Stimulated activated CD4-positive, alpha-beta T cell treated with anti-CD3 and anti-CD28 coated beads, Interleukin-1b, Interleukin-23, amount 100 ng/mL, for 1 hour (primary cell): ENCODE results near the gene CLRN3.

ENCODE experiments used
- DNase-seq, 2 donors: peaks; one replicate each; pipeline ENCODE4 v3.0.0-alpha.2; 2020; ENCODE audit warnings: low read depth in 2 of 2

The CLRN3 gene, protein sequence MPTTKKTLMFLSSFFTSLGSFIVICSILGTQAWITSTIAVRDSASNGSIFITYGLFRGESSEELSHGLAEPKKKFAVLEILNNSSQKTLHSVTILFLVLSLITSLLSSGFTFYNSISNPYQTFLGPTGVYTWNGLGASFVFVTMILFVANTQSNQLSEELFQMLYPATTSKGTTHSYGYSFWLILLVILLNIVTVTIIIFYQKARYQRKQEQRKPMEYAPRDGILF

DNA sequence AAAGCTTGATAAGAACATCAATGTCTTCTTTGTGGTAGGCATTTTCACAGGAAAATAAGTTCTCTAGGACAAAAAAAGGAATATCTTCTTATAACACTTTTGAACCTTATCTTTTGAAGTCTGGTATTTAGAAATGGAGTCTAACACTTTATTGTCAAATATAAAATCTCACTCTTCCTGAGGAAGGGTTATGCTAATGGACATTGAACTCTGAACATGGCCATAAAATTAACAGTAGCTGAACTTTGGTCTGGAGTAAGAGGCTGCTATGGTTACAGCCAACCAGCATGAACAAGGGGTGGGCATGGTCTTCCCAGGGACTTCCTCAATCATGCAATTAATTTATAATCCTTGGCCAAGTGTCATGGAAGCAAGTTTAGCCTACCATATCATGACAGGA is at the start of gene CLRN3:
CLRN3 (minus strand) TSS at position 199 of the 400 bp plus-strand sequence; CDS start at position 42, 157 bp downstream.
- DNase-seq, result no peak

DNA sequence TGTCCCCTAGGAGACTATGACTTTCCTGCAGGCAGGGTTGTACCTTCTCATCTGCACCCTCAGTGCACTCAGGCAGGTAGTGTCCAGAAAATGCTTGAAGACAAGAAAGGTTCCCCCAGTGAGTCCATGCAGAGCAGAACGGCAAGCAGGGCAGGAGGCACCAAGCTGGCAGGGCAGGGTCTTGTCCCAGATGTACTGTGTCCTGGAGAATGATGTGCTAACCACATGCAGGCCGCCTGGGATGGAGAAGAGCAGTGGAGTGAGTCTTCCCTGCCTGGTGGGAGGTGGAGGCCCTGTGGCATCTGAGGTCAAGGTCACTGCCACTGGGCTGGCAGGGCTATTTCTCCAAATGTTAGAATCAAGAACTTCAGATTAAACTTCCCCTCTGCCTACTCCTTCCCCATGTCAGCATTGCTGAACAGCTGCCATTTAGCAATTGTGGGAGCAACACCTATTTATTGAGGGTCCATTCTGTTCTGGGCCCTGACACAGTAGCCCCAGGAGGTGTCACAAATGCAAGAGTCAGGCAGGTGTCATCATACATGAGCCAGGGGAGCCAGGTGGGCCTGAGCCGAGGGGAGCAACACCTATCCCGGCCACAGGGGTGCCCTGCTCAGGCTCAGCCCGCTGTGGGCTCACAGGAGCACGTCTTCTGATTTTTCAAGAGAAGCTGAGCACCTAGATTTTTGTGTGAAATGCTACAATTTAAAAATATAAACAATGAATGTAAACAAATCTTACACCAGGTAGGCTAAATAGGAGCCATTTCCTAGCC is 48.3 kb upstream of the CLRN3 start:
- DNase-seq, result no peak

DNA sequence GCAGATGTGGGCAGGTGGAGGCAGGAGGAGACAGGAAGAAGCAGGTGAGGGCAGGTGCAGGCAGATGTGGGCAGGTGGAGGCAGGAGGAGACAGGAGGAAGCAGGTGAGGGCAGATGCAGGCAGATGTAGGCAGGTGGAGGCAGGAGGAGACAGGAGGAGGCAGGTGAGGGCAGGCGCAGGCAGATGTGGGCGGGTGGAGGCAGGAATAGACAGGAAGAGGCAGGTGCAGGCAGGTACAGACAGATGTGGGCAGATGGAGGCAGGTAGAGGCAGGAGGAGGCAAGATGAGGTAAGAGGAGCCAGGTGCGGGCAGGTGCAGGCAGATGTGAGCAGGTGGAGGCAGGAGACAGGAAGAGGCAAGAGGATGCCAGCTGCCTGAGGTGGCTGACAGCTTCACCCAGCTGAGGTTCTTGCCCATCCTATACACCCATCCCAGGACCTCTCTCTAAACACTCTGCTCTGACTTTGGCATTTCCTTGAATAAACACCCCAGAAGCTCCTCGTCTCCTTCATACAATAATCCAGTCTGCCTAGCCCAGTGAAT is 47.1 kb upstream of the CLRN3 start:
- no peak for DNase-seq

DNA sequence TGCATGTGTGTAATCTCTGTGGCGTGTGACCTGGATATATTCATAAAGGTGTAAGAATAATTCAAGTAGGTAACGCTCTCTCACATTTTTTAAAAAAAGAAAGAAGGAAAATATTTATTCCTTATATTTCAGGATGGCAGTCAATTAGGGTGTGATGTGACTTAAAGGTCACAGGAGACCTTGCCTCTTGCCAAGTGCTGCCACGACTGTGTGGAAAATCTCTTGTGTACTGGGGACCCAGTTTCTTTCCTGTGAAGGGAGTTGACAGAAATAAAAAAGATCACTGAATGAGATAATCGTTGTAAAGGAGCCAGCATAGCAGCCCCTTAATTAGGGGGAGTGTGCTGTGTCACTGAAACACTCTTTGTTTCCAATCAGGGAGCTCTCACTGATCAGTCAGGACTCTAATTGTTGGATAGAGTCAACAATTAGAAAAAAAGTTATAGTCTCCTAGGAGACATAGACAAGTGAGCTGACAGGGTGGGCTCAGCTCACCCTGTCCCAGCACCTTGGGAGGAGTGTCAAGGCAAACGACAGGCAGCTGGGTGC is 45.2 kb upstream of the CLRN3 start:
- no peak for DNase-seq

DNA sequence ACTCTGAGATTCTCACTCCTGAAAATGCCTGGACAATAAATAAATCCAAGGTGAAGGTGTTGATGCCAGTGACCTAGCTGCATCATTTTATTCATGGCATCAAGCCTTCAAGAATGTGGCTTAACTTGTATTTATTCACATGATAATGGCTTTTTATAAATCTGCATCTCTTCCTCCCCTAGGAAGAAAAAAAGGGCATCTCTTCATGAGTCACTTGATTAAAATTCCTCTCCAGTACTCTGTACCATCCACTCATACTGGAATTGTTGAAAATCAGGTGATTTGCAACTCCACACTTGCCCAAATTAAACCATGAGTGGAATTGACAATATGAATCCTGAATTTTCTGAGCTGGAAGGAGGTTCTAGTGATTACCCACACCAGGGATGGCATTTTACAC is 44.3 kb upstream of the CLRN3 start:
- DNase-seq, result no peak

DNA sequence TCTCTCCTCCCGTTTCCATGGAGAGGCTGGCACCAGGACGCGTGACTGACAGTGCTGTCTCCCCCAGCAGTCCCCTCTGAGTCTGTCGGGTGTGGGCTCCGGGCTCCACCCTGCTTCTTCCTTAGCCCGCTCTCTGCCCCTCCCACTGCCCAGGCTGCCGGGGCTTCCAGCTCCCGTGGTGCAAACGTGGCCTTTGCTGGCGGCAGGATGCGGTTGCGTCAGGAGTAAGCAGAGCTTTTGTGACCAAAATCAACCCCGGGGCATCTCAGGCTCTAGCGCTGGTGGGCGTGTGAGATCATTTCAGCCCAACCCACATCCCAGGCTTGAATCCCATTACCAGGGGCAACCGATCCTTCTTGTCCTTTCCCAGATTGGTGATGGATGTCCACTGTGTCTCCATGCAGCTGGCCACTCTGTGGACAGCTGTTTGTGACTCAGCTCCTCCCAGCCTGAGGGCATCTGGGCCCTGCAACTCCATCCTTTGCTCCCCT is 42.4 kb upstream of the CLRN3 start:
- no peak for DNase-seq

DNA sequence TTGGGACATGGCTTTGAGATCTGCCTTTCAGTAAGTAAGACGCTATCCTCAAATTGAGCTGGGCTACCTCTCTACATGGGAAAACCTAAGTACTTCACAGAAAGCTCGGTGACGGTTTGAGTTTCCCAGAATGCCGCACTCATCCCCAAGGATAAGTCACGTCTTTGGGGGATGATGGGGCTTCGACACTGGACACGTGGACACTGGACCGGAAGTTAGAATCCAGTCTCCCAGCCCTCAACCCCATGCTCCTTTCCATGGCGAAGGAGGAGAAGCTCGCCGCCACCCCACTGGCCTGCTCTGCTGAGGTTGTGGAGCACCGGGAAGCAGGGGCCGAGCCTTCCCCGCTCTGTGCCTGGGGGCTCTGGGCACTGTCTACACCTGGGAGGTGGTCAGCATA is 41.6 kb upstream of the CLRN3 start:
- DNase-seq, result no peak

DNA sequence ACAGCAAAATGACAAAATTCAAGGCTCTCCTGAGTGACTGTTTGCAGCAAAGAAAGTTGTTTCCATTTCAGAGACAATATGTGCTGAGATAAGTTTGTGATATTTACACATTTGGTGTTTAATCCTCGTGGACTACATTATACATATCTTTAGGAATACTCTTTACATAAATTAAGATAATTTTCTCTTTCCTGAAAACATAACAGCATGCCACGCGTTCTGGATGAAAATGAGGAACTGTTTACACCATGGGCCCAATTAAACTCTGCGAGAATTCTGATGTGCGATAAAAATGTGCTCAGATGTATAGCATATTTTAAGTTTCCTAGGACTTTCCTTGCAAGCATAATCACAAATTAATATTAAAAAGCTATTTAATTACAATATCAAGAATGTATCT is 40.5 kb upstream of the CLRN3 start:
- DNase-seq, result no peak

DNA sequence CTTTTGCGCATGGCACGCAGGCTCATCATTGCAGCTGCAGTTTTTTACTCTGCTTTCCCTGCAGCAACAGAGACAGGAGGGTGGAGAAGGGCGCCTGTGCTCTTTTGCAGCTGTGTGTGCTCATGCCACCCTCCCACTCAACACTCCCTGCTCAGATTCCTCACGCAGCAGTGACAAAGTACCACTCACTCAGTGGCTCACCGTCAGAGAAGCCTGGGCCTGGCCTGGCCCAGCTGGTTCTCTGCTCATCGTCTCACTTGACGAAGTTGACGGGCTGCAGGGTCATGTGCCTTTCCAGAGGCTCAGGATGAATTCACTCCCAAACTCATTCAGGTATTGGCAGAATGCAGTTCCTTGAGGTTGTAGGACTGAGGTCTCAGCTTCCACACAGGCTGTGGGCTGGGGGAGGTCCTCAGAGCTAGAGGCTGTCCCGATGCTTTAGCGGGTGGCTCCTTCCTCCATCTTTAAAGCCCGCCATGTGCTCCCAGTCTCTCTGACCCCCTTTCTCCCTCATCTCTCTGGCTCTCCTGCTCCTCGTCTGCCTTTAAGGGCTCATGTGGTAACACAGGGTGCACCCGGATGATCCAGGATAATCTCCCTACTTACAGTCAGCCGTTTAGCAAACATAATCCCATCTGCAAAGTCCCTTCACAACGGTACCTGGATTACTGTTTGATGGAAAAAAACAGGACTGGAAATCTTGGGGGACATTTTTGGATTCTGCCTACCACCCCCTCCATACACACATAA is 40.0 kb upstream of the CLRN3 start:
- DNase-seq, result no peak

DNA sequence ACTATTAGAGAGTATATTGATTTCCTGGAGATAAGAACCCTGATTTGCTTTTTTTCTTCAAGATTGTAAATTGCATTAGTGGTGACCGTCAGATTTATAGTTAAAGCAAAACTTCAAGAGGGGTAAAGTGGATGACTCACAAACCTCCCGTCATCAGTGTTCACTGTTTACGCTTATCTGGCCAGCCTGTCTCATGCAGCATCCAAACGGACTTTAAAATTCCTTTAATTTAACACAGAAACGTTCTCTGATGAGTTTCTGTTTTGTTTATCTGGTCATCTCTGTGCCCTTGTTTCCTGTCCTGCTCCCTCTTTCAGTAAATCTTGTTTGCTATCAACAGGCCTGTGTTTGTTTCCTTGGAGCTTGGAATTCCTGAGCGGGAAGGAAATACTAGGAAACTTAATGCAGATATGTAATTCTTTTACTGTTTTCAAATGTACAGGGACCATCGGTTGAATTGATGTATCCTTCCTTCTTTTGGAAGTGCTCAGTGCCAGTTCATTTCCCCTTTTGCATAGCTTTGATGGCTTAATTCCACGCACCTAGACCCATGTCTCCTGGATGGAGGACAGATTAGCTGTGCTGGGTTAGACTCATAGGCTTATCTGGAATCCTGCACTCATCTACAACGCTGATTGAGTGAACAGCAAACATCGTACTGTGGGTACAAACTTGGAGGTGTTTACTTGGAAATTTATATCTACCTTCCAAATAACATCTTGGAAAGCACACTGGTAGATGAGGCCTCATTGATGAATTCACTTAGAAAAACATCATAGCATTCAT is 35.5 kb upstream of the CLRN3 start:
- DNase-seq, result no peak

DNA sequence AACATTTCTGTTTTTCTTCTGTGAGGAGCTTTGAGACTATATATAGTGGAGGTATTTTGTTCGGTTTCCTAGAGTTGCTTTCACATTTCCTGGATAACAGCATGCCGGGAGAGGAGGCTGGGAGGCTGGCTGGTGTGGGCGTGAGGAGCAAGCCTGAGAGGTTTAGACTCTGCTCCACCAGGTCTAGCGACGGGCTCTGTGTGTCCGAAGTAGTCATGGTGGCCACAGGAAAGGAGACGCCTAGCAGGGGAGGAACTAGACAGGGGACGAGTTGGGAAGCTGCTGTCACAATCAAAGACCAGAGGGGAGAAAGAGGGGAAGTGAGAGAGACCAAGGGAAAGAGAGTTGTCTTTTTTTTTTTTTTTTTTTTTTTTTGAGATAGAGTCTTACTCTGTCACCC is 33.7 kb upstream of the CLRN3 start:
- no peak for DNase-seq

DNA sequence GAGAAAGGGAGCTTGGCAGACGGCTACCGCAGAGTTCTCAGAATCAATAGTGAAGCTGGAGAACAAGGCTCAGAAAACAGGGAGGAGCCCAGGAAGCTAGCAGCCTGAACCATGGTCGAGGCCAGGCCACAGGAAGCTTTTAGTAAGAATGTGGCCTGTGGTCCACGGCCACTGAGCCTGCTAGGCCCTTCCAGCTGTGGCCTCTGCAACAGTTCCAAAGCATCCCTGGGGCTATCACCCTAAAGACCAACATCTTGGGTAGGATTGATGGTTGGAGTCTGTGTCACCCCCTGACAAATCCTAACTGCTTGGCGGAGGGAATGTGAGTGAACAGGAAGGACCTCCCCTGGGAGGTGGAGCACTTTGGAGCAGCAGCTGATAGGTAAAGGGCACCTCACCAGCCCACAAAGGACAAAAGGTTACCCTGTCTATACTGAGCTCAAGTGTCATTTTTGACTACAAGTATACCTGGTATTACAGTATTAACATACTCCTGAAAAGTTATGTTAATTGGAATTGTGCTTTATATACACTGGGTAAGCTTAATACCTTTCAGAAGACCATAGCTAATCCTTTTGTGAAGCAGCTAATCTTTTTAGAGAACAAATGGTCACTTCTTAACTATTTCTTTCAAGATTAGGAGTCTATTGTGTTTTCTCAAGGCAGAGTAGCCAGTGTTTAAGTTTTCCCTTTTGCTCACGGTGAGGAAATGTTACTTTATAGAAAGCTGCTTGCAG is 32.9 kb upstream of the CLRN3 start:
- DNase-seq, result no peak

DNA sequence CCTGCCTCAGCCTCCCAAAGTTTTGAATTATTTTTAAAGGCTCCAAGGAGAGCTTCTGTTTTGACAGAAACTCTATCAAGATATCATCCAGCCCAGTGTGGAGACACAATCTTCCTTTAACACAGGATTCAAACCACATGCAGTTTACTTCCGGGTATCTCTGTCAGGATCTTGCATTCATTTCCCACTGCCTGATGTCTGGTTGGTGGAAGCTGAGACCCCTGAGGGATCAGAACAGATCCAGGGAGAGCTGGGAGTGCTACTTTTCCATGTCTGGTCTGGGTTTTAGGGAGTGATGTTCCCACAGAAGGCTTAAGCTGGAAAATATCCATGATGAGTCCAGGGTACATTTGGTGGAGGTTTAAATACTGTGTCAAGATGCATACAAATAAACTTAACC is 30.9 kb upstream of the CLRN3 start:
- no peak for DNase-seq

DNA sequence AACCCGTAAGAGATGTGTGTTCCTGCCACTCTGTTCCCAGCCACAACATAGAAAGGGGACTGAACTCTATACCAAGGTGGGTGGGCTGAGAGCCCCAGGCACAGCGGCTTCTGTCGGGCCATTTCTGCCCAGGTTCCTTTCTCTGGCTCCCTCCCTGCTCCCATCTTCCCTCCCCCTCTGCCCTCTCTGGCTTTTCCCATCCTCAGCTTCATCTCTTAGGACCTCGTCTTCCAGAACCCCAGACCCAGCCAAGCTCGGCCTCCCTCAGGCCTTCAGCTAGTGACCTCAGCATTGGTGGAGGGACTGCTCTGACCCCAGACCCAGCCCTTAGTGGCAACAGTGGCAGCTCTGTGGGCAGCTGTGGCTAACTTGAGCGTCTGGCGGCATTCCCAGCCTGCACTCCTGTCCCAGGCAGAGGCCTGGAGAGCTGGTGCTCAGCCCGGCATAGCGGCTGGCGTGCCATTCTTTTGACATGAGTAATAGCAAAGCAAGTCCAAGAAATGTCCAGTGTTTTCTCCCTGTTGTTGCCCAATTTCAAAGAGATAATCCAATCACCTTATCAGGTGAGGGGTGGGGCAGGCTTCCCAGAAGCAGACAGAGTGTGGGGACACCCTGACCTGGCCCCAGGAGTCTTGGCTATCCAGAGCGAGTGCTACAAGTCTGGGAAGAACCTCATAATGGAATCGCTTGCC is 30.1 kb upstream of the CLRN3 start:
- no peak for DNase-seq

DNA sequence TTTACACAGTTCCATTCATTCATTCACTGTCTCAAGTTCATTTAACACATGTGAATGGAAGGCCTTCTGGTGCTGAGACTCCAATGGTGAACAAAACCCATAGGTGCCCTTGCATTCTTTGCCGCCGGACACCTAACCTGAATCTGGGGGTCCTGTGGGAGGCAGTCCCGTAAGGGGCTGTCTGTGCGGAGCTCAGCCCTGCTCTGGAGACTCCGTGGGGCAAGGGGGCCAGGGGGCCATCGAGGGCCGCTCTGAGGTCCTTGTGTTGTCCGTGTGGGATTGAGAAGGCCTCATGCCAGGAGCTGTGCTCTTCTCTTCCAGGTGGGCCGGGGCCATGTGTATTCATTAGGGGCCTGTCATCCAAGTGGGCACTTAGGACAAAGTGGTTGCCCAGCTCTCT is 29.5 kb upstream of the CLRN3 start:
- DNase-seq, result no peak

DNA sequence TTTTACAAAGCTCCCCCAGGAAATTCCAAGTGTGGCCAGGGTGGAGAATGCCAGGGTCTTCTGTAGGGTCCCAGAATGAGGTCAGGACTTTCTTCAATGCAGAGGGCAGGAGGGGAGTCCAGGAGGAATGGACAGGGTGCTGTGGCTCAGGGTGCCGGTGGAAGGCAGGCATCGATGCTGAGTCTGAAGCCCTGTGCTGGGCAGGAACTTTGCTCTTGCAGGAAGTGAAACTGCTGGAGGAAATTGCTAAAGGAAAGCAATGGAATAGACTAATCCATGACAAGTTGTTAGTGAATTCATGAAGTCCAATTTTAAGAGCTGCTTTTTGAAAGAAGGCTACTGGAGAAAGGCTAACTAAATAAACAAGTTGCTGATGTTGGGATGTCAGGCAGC is 29.0 kb upstream of the CLRN3 start:
- DNase-seq, result no peak

DNA sequence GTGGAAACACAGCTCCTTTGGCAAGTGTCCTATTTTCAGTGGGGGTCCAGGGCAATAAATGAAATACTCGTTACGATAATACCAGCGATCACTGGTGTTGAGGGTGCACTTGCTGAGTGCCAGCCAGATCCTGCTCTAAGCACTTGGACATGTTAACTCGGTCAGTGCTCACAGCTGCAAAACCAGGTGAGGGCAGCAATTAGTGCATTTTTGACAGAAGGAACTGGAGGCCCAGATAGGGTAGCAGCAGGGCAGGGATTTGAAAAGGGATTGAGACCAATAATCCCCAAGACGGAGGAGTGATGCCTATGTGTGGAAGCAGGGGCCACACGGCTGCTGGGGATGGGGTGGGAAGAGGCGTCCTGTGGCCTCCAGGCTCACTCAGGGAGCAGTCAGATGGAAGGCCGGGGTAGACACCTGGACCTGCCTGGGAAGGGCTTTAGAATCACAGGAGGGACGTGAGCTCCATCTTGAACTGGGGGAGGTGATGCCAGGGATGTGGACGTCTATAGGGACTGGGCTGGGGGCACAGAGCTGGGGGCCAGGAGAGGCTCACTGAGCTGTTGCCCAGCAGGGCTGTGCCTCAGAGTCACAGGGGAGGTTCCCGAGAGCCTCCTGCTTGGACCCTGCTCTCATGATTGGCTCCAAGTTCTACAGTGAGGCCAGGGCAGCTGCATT is 28.5 kb upstream of the CLRN3 start:
- DNase-seq, result no peak

DNA sequence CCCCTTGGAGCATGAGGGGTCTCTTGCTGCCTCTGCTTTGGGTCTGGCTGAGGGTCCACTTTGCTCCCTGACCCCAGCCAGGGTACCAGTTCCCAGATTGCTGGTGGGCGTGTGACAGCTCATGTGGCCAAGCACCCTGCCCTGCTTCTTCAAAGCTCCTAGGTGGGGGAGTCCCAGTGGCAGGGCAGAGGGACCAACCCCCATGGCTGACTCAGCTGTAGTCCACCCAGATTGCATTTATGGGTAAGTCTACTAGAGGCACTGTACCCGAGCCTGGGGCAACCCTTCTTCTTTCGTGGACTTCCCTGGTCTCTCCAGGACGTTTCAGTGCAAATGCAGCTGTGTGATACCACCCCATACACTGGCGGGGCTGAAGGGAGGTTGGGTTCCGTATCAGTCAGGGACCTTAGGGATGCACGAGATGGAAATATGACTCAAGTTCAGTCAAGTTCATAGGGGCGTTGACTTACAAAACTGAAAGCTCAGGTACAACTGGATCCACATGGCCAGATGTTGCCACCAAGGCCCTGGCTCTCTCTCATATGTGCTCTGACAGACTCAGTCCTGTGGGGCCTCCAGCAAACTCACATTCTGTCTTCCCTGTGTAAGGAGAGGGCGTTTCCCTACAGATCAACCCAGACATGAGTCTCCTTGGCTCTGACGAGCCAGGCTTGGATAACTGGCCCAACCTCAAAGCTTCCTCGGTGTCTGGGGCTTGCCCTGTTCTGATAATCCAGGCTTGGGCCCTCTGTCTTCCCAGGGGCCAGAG is 27.7 kb upstream of the CLRN3 start:
- no peak for DNase-seq
